Stromal cell of bone marrow (primary cell): ENCODE results near the gene TLCD1.
"Not testable (repeated sequence)": the region's sequence is repeated elsewhere in the genome, so short reads cannot be mapped to it uniquely, and the experiment has no call there.

Experiments used
- DNase-seq: peaks from one replicate; pipeline ENCODE4 v3.0.0-alpha.2; 2012; ENCODE audit warnings: low read depth

Gene TLCD1

GRCh38 chr17:28746611-28747050 lies 20.6 kb upstream of the TLCD1 start:
- no peak for DNase-seq

GRCh38 chr17:28745786-28746411 lies 19.9 kb upstream of the TLCD1 start:
- DNase-seq: no peak

GRCh38 chr17:28744972-28745785 lies 19.1 kb upstream of the TLCD1 start:
- DNase-seq: peak; percentile 8

- peak; percentile 9 for DNase-seq
Measured at GRCh38 chr17:28744104-28744971, 18.3 kb upstream of the TLCD1 start.

- DNase-seq: peak; percentile 81
Measured at GRCh38 chr17:28743243-28744103, 17.4 kb upstream of the TLCD1 start, which contains the start of gene TRAF4. TSS of gene TRAF4 (plus strand) at chr17:28744011. CDS start at chr17:28744113, 102 bp downstream.

GRCh38 chr17:28741358-28742349 lies 15.6 kb upstream of the TLCD1 start:
- DNase-seq: no peak

GRCh38 chr17:28740406-28741357 lies 14.6 kb upstream of the TLCD1 start:
- DNase-seq: no peak

GRCh38 chr17:28738680-28739384 lies 12.8 kb upstream of the TLCD1 start:
- DNase-seq: no peak

- DNase-seq: no peak
Measured at GRCh38 chr17:28737770-28738679, 12.0 kb upstream of the TLCD1 start.

GRCh38 chr17:28737316-28737715 lies 11.3 kb upstream of the TLCD1 start:
- DNase-seq: no peak

GRCh38 chr17:28735913-28736769 lies 10.1 kb upstream of the TLCD1 start:
- DNase-seq: not testable (repeated sequence)

- DNase-seq: no peak
Measured at GRCh38 chr17:28735242-28735722, 9.2 kb upstream of the TLCD1 start.

GRCh38 chr17:28734712-28735241 lies 8.7 kb upstream of the TLCD1 start:
- DNase-seq: no peak

- no peak for DNase-seq
Measured at GRCh38 chr17:28733346-28733745, 7.3 kb upstream of the TLCD1 start.

- no peak for DNase-seq
Measured at GRCh38 chr17:28729950-28730330, 3.9 kb upstream of the TLCD1 start.
